Activated CD8-positive, alpha-beta memory T cell treated with anti-CD3 and anti-CD28 coated beads for 48 hours (primary cell): Measurements from ENCODE around the gene MED17.
"Not testable (repeated sequence)": the region's sequence is repeated elsewhere in the genome, so short reads cannot be mapped to it uniquely, and the experiment has no call there.

Experiments used
- DNase-seq, 3 experiments: peaks; one replicate each; pipeline ENCODE4 v3.0.0-alpha.2; 2020; ENCODE audit warnings: low read depth in 2 of 3, low spot score in 2 of 3

MED17 gene

DNA sequence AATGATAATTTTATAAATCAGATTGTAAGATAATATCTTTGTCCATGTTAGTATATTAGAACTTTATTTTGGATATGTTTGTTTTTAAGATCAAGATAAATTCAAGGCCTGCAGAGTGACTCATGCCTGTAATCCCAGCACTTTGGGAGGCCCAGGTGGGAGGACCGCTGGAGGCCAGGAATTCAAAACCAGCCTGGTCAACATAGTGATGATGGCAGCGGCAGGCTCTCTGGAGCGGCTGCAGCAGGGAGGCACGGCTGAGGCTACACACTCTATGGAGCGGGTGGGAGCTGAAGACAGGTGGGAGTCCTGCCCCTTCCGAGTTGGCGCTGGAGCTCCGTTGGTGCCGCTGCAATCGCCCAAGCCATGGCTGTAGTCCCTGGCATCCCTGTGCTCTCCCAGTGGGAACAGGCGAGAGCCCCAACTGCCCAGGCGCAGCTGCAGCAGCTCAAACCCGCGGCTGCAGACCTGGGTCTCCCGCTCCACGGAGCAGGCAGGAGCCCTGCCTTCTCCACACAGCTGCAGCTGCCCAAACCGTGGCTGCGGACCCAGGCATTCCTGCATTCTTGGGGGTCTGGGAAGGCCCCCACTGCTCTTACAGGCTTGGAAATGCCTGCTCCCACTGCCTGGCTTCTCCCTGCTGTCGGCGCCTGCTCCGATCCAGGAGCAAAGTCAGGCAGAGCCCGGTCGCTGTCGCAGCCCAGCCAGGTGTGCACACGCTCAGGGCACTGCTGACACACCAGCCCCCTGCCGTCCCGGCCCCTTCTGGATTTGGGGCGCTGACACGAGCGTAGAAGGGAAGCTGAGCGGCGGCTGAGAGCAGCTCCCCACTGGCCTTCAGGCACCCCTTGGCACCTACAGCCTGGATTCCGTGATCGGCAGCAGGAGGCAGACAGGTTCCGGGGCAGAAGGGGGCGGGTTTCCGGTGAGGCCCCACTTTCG is 25.9 kb upstream of the MED17 start:
- no peak for DNase-seq

DNA sequence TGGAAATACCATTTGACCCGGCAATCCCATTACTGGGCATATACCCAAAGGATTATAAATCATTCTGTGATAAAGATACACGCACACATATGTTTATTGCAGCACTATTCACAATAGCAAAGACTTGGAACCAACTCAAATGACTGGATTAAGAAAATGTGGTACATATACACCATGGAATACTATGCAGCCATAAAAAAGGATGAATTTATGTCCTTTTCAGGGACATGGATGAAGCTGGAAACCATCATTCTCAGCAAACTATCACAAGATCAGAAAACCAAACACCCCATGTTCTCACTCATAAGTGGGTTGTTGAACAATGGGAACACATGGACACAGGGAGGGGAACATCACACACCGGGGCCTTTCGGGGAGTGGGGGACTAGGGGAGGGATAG is 25.0 kb upstream of the MED17 start:
- DNase-seq: not testable (repeated sequence)

- DNase-seq: no peak
Observed at GRCh38 chr11:93761910-93762309, 22.2 kb upstream of the MED17 start.

DNA sequence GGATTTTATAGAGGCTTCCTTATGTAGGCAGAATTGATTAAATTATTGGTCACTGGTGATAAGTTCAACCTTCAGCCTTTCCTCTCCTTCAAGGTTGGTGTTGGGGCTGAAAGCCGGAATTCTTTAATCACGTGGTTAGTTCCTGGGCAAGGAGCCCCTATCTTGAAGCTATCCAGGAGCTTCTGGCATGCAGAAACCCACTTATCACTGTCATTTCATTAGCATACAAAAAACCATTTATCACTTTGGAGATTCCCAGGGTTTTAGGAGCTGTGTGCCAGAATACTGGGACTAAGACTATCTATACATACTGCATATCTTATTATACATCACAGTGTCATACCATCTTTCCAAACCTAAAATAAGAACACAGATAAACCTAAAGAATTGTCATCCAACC is 18.5 kb upstream of the MED17 start:
- DNase-seq: no peak

DNA sequence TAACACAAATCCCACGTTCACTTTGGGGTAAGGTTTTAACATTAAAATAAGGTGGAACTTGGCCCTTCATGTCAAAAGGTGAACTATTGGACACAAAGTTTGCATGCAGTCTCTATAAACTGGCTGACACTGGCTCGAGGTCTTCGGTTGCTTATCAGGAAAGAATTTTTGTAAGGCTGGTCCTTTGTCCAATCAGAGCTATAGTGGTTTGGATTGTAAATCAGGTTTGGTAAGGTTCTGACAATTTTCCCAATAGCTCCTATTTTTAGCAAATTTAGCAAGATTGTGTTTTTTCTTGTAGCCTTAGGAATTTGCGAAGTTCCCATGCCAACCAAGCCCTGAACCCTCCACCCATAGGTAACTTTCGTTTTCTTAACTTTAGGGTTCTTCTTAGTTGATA is 17.6 kb upstream of the MED17 start:
- no peak for DNase-seq

DNA sequence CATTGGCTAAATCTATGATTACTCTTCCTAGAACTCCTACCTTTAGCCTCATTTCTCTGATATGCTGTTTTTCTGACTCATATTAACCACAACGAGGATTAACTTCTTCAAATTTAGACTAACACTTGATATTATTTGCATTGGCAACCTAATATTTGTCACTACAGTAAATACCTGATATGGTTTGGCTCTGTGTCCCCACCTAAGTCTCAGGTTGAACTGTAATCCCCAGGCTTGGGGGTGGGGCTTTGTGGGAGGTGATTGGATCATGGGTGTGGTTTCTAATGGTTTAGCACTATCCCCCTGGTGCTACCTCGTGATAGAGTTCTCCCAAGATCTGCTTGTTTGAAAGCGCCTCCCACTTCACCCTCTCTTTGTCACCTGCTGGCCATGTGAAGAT is 17.1 kb upstream of the MED17 start:
- DNase-seq: no peak

DNA sequence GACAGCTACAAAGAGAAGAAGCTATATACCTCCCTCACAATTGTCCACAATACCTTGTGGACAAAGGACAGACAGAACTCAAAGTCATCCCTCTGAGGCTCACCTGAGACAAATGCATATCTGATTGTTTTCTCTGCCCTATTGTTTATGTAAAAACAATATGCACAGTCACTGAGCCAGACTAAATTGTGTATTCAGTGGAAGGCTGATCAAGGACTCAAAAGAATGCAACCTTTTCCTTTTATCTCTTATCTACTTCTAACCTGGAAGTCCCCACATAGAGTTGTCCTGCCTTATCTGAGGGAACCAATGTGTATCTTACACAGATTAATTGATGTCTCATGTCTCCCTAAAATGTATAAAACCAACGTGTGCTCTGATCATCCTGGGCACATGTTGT is 13.9 kb upstream of the MED17 start:
- no peak for DNase-seq

DNA sequence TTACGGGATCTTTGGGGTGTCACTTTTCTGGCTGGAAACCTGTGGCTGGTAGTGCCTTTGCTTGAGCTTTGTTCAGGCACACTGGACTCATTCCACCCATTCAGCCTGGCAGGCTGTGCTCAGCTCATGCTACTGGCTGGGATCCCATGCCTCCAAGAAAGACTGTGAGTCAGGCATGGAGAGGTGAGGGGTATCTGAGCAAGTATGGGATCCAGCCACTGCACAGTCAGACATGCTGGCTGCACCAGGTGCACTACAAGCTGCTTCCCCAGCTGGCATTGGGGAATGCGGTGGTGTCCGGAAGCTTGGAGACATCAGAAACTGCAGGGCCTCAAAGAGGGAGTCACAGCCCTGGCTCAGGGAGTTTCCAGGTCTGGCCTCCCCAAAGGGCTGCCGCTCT is 12.0 kb upstream of the MED17 start:
- no peak for DNase-seq

GRCh38 chr11:93773045-93773477 is 11.0 kb upstream of the MED17 start:
- no peak for DNase-seq

DNA sequence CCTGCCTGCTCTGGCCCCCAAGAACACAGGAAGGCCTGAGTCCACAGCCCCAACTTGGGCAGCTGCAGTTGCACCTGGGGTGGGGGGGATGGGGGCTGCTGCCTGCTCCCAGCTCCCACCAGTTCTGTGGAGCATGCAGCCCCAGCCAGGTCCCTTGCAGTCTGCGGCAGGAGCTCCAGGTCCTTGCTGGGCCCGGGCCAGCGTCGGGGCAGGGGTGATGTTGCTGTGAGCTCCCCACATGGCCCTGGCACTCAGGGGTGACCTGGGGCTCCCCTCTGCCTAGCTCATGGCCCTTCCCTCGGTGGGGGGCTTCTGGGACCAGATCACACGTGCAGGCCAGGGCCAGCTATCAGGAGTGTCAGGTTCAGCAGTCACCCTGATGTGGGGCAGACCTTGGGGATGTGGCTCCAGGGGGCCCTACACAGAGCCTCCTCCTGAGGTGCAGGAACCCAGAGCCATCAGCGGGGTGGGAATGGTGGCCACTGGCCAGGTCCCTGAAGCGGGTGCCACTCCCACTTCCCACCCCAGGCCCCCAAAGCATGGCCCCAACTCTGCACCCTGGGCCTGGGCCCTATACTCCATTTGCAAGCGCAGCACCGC is 10.4 kb upstream of the MED17 start:
- no peak for DNase-seq

GRCh38 chr11:93774560-93774959 is 9.5 kb upstream of the MED17 start:
- not testable (repeated sequence) for DNase-seq

DNA sequence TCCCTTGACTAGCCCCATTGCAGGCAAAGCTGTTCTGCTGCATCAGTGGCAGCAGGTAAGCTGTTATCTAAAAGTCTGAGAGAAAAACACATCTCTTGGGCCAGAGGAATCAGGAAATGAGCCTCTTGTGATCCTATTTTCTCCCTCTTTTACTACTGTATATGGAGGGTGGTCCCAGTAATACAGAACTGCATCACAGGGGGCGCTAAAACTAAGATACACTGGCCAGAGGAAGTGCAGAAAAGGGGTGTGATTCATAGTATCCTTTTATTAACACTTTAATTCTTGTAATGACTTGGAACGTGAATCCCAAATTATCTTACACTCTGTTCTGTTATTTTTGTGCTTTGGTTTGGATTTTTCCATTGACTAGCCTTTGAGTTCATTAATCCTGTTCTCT is 8.8 kb upstream of the MED17 start:
- no peak for DNase-seq

GRCh38 chr11:93783362-93783761 is 720 bp upstream of the MED17 start:
- DNase-seq: no peak

DNA sequence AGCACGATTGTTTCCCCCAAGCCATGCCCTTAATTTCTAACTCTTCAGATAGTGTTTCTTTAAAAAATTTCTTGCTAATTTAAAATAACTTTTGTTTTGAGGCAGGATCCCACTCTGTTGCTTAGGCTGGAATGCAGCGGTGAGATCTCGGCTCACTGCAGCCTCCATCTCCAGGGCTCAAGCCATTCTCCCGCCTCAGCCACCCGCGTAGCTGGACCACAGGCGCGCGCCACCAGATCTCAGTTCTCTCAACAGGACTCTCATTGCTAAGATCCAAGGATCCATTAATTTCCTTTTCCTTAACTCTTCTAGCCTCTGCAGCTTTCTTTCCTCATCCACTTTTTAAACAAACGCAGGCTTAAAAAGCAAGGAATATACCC is 327 bp upstream of the MED17 start:
- no peak for DNase-seq

GRCh38 chr11:93784935-93785360 is 866 bp downstream of the MED17 start:
- no peak for DNase-seq

- no peak for DNase-seq
Observed at GRCh38 chr11:93791493-93791892, 7.4 kb downstream of the MED17 start.

DNA sequence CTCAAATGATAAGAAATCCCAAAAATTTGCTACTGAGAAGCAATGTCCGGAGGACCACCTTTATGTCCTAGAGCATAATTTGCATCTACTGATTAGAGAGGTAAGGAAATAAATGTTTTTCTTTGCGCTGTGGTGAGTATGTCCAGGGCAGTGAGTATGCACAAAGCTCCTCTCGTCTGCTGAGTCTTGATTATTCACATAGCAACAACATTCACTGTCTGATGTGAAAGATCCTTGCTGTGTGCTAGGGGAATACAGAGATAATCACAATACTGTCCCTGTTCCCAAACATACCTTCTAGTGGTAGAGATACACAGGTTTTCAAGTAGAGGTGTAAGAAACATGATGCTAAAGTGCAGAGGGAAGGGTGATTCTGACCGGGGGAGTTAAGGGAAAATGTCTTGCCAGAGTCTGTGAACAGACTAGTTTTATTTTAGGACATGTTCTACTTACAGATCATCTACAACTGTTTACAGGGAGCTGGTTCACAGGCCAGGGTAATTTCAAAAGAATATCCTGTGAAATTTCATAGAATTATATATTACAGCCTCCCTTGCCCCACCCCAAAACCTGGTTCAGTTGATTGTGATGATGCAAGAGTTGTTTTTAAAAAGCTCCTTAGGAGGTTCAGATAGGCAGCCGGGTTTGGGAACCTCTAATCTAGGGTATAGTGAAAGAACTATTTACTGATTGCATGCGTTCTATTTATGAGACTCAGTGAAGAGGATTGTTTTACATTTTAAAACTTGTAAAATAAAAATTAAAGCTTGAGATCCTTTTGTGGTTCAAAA is 12.6 kb downstream of the MED17 start:
- DNase-seq: no peak

GRCh38 chr11:93801366-93801765 is 17.3 kb downstream of the MED17 start:
- no peak for DNase-seq

- DNase-seq: no peak
Observed at GRCh38 chr11:93804879-93805278, 20.8 kb downstream of the MED17 start.

DNA sequence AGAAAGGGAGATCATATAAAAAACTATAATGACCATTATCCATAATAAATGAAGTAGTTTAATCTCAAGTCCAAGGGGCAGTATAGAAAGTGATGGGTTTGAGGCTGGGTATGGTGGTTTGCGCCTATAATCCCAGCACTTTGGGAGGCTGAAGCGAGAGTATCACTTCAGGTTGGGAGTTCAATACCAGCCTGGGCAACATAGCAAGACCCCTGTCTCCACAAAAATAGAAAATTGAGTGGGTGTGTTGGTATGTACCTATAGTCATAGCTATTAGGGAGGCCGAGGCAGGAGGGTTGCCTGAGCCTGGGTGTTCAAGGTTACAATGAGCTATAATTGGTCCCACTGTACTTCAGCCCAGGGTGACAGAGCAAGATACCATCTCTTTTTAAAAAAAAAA is 23.9 kb downstream of the MED17 start:
- DNase-seq: no peak

DNA sequence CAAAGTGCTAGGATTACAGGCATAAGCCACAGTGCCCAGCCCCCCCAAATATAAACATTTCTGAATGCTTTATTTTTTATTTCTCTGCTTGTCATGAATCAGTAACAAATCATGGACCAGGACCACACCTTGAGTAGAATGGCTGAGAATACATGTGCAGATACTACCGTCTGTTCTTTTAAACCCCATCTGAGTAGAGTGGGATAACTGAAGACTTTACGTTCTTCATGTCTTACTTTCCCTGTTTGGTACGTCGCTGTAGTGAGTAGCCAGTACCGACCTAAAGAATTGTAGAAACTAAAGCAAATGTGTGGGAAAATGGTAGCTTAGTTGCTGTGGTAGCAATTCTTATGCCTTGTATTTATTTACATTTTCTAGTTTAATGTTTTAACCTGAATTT is 29.9 kb downstream of the MED17 start:
- DNase-seq: no peak
